Effector memory CD8-positive, alpha-beta T cell (primary cell): Measurements from ENCODE around the gene INHBB.
"Not testable (repeated sequence)": the region's sequence is repeated elsewhere in the genome, so short reads cannot be mapped to it uniquely, and the experiment has no call there.

Experiments
- ATAC-seq: fragments of 150-1000 bp; cut with Tn5 transposase; replicated peaks from 2 replicates; pipeline ENCODE4 v1.10.0; 2021; ENCODE audit warnings: mild to moderate bottlenecking, moderate library complexity
- DNase-seq, 3 experiments: peaks; one replicate each; pipeline ENCODE4 v3.0.0; 2021
- H3K27ac Mint-ChIP-seq, 2 donors: one replicate each; pipeline ENCODE4 v1.8.0; 2022; ENCODE audit warnings: mild to moderate bottlenecking in 2 of 2, mixed read lengths in 2 of 2, moderate library complexity in 2 of 2
- H3K27me3 Mint-ChIP-seq, 2 donors: one replicate each; pipeline ENCODE4 v1.8.0; 2022; ENCODE audit warnings: mixed read lengths in 2 of 2
- H3K36me3 Mint-ChIP-seq: one replicate; pipeline ENCODE4 v1.8.0; 2022; ENCODE audit warnings: mild to moderate bottlenecking, moderate library complexity, mixed read lengths; ENCODE audit not compliant: insufficient read depth
- H3K4me1 Mint-ChIP-seq, 2 donors: one replicate each; pipeline ENCODE4 v1.8.0; 2022; ENCODE audit warnings: low read depth in 2 of 2, mixed read lengths in 2 of 2
- H3K4me3 Mint-ChIP-seq, 2 donors: one replicate each; pipeline ENCODE4 v1.8.0; 2022; ENCODE audit warnings: mild to moderate bottlenecking in 2 of 2, mixed read lengths in 2 of 2, moderate library complexity in 2 of 2
- H3K9me3 Mint-ChIP-seq, 2 donors: one replicate each; pipeline ENCODE4 v1.8.0; 2022; ENCODE audit warnings: mixed read lengths in 2 of 2

Gene INHBB

GRCh38 chr2:120319686-120320317, 26.1 kb upstream of the INHBB start:
- Mint-ChIP-seq H3K27ac (no peak overlapping the region), H3K9me3 (no peaks in the 10 kb centered on the region), H3K27me3 (peaks cover 21 to 39% of the 10 kb centered on the region in 2 donors), H3K4me3 (no peak overlapping the region), H3K36me3 (no peaks in the 10 kb centered on the region), H3K4me1 (peaks cover 4% of the 10 kb centered on the region in 2 donors)
- no peak for DNase-seq
- ATAC-seq: no peak

- Mint-ChIP-seq H3K9me3 (no peaks in the 10 kb centered on the region), H3K27ac (no peak overlapping the region), H3K4me1 (peaks cover 0 to 4% of the 10 kb centered on the region in 2 donors), H3K4me3 (no peak overlapping the region), H3K36me3 (no peaks in the 10 kb centered on the region), H3K27me3 (peaks cover 15 to 33% of the 10 kb centered on the region in 2 donors)
- ATAC-seq (no peak), DNase-seq (no peak)
These were observed 25.6 kb upstream of the INHBB start for GRCh38 chr2:120320318-120320851.

GRCh38 chr2:120320887-120321556, 24.9 kb upstream of the INHBB start:
- not testable (repeated sequence) for DNase-seq, H3K36me3 Mint-ChIP-seq, ATAC-seq, H3K9me3 Mint-ChIP-seq, H3K4me1 Mint-ChIP-seq, H3K4me3 Mint-ChIP-seq, H3K27ac Mint-ChIP-seq
- peaks cover 10 to 27% of the 10 kb centered on the region in 2 donors for H3K27me3 Mint-ChIP-seq

GRCh38 chr2:120321721-120322284, 24.1 kb upstream of the INHBB start:
- Mint-ChIP-seq H3K27me3 (peaks cover 10 to 30% of the 10 kb centered on the region in 2 donors), H3K27ac (no peak overlapping the region), H3K9me3 (no peaks in the 10 kb centered on the region), H3K4me1 (peaks cover 0 to 2% of the 10 kb centered on the region in 2 donors), H3K36me3 (no peaks in the 10 kb centered on the region), H3K4me3 (no peak overlapping the region)
- no peak for DNase-seq
- no peak for ATAC-seq

GRCh38 chr2:120322329-120322728, 23.6 kb upstream of the INHBB start:
- ATAC-seq (no peak), DNase-seq (no peak)
- Mint-ChIP-seq H3K27me3 (peaks cover 15 to 35% of the 10 kb centered on the region in 2 donors), H3K4me3 (no peak overlapping the region), H3K36me3 (no peaks in the 10 kb centered on the region), H3K9me3 (no peaks in the 10 kb centered on the region), H3K4me1 (peaks cover 0 to 2% of the 10 kb centered on the region in 2 donors), H3K27ac (no peak overlapping the region)

- no peaks in the 10 kb centered on the region for H3K9me3 Mint-ChIP-seq
- H3K27ac Mint-ChIP-seq: no peak overlapping the region
- H3K4me3 Mint-ChIP-seq: no peak overlapping the region
- no peaks in the 10 kb centered on the region for H3K36me3 Mint-ChIP-seq
- H3K27me3 Mint-ChIP-seq: peaks cover 22 to 39% of the 10 kb centered on the region in 2 donors
- ATAC-seq: no peak
- H3K4me1 Mint-ChIP-seq: peaks cover 0 to 2% of the 10 kb centered on the region in 2 donors
- DNase-seq: no peak
These were observed 22.7 kb upstream of the INHBB start for GRCh38 chr2:120323214-120323613.

- Mint-ChIP-seq H3K27me3 (peaks cover 27 to 39% of the 10 kb centered on the region in 2 donors), H3K36me3 (no peaks in the 10 kb centered on the region), H3K27ac (no peak overlapping the region), H3K9me3 (no peaks in the 10 kb centered on the region), H3K4me1 (peaks cover 0 to 2% of the 10 kb centered on the region in 2 donors), H3K4me3 (no peak overlapping the region)
- no peak for DNase-seq
- ATAC-seq: no peak
These were observed 22.0 kb upstream of the INHBB start for GRCh38 chr2:120323807-120324399.

- ATAC-seq (no peak), DNase-seq (no peak)
- Mint-ChIP-seq H3K9me3 (no peaks in the 10 kb centered on the region), H3K4me1 (peaks cover 0 to 2% of the 10 kb centered on the region in 2 donors), H3K27me3 (peaks cover 36 to 45% of the 10 kb centered on the region in 2 donors), H3K4me3 (no peak overlapping the region), H3K36me3 (no peaks in the 10 kb centered on the region), H3K27ac (no peak overlapping the region)
These were observed 21.0 kb upstream of the INHBB start for GRCh38 chr2:120324933-120325332.

- Mint-ChIP-seq H3K27me3 (peaks cover 45 to 56% of the 10 kb centered on the region in 2 donors), H3K36me3 (no peaks in the 10 kb centered on the region), H3K9me3 (no peaks in the 10 kb centered on the region), H3K4me1 (peaks cover 0 to 2% of the 10 kb centered on the region in 2 donors), H3K27ac (no peak overlapping the region), H3K4me3 (no peak overlapping the region)
- ATAC-seq (no peak), DNase-seq (no peak)
These were observed 19.9 kb upstream of the INHBB start for GRCh38 chr2:120326066-120326465.

- Mint-ChIP-seq H3K36me3 (no peaks in the 10 kb centered on the region), H3K4me3 (no peak overlapping the region), H3K27ac (no peak overlapping the region), H3K9me3 (no peaks in the 10 kb centered on the region), H3K27me3 (peaks cover 68 to 98% of the 10 kb centered on the region in 2 donors), H3K4me1 (no peaks in the 10 kb centered on the region)
- ATAC-seq (no peak), DNase-seq (no peak)
These were observed 14.8 kb upstream of the INHBB start for GRCh38 chr2:120330946-120331822.

- ATAC-seq: no peak
- Mint-ChIP-seq H3K36me3 (no peaks in the 10 kb centered on the region), H3K27ac (no peak overlapping the region), H3K9me3 (no peaks in the 10 kb centered on the region), H3K4me3 (no peak overlapping the region), H3K27me3 (peaks cover 73 to 100% of the 10 kb centered on the region in 2 donors), H3K4me1 (no peaks in the 10 kb centered on the region)
- DNase-seq: no peak
These were observed 14.0 kb upstream of the INHBB start for GRCh38 chr2:120331903-120332302.

GRCh38 chr2:120332384-120332783, 13.6 kb upstream of the INHBB start:
- no peaks in the 10 kb centered on the region for H3K4me1 Mint-ChIP-seq
- no peak overlapping the region for H3K4me3 Mint-ChIP-seq
- H3K9me3 Mint-ChIP-seq: no peaks in the 10 kb centered on the region
- no peak for ATAC-seq
- H3K27me3 Mint-ChIP-seq: peaks cover 73 to 100% of the 10 kb centered on the region in 2 donors
- H3K36me3 Mint-ChIP-seq: no peaks in the 10 kb centered on the region
- no peak for DNase-seq
- H3K27ac Mint-ChIP-seq: no peak overlapping the region

- Mint-ChIP-seq H3K4me3 (no peak overlapping the region), H3K4me1 (no peaks in the 10 kb centered on the region), H3K27me3 (peaks cover 77 to 100% of the 10 kb centered on the region in 2 donors), H3K9me3 (no peaks in the 10 kb centered on the region), H3K36me3 (no peaks in the 10 kb centered on the region), H3K27ac (no peak overlapping the region)
- no peak for DNase-seq
- no peak for ATAC-seq
These were observed 11.9 kb upstream of the INHBB start for GRCh38 chr2:120334068-120334467.
